AG04449 (cell line): ENCODE data around the gene TGFA.

Experiments
- CTCF ChIA-PET: fragments of 350-600 bp; formaldehyde crosslinking; extraction: SDS; loops from one replicate; lab custom pipeline; 2021; ENCODE audit warnings: antibody characterized with exemption; lab: Yijun Ruan, JAX
- POLR2A ChIA-PET: fragments of 400-600, 350-600 bp; formaldehyde crosslinking; extraction: SDS; loops from one replicate; lab custom pipeline; 2020; ENCODE audit warnings: antibody characterized with exemption, inconsistent platforms; lab: Yijun Ruan, JAX
- DNase-seq: peaks from one replicate; pipeline ENCODE4 v3.0.0-alpha.2; 2010; ENCODE audit warnings: low read depth, low spot score
- H3K4me3 ChIP-seq: 2 replicates; pipeline ENCODE4 v1.5.1; 2011; ENCODE audit warnings: low read depth, mild to moderate bottlenecking, control low read depth, low read length
- TF ChIP-seq, protein P1 (sequence below): IDR thresholded peaks from one replicate; pipeline ENCODE4 v1.5.1; 2011; ENCODE audit warnings: mild to moderate bottlenecking, moderate library complexity, low read length, control low read depth, inconsistent platforms; ENCODE audit not compliant: insufficient read depth; ENCODE audit errors: missing control alignments

The TGFA gene

DNA sequence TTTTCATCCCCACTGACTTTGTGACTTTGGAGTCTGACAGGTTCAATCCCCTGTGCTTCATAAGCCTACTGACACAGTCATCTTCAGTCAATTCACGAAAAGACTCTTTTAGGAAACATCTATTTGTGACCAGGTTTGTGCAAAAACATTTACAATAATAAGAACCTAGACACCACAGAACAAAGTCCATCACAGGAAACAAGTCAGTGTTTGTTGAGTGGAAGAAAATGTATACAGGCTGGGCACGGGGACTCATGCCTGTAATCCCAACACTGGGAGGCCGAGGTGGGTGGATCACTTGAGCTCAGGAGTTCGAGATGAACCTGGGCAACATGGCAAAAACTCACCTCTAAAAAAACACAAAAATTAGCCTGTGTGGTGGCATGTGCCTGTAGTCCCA is 49.7 kb downstream of the TGFA start:
- H3K4me3 ChIP-seq, result no peak overlapping the region
- CTCF ChIA-PET, result no interaction called here
- TF ChIP-seq, protein P1, sequence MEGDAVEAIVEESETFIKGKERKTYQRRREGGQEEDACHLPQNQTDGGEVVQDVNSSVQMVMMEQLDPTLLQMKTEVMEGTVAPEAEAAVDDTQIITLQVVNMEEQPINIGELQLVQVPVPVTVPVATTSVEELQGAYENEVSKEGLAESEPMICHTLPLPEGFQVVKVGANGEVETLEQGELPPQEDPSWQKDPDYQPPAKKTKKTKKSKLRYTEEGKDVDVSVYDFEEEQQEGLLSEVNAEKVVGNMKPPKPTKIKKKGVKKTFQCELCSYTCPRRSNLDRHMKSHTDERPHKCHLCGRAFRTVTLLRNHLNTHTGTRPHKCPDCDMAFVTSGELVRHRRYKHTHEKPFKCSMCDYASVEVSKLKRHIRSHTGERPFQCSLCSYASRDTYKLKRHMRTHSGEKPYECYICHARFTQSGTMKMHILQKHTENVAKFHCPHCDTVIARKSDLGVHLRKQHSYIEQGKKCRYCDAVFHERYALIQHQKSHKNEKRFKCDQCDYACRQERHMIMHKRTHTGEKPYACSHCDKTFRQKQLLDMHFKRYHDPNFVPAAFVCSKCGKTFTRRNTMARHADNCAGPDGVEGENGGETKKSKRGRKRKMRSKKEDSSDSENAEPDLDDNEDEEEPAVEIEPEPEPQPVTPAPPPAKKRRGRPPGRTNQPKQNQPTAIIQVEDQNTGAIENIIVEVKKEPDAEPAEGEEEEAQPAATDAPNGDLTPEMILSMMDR, result no peak
- DNase-seq, result no peak
- POLR2A ChIA-PET, result no interaction called here

DNA sequence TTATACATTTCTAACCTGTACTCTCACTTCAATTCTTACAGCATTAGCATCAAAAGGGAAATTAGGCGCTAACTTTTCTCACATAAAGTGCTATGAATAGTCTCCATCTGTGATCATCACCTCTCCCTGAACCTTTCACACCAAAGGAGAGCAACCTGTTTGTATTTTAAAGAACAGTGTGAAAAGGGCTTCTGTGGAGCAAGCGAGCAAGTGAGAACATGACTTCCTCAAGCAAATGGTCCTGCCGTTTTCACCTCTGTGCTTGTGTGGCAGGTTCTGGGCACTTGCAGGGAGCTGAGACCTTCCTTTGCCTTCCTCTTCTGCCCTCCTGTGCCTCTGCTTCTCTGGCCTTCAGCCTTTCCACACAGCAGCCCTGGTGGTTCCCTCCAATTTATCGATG is 51.9 kb downstream of the TGFA start:
- TF ChIP-seq, protein P1, result no peak
- ChIA-PET CTCF (no interaction called here), POLR2A (no interaction called here)
- DNase-seq, result no peak
- no peak overlapping the region for H3K4me3 ChIP-seq

DNA sequence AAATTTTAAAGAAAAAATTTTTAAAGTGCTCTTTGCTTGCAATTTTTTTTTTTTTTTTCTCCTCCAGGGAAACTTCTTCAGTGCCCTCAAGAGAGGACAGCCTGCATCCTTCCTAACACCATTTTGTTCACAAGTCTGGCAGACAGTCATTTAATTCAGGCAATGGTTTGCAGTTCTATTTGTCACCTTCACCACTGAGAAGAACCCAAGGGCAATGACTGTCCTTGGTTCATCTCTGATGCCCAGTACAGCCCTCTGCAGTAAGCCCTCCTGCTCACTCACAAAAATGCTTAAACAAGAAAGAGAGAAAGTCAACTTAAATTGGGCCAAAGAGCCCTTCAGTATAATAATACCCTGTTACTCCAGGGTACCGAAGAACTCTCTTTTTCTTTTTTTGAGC is 52.4 kb downstream of the TGFA start:
- CTCF ChIA-PET, result no interaction called here

DNA sequence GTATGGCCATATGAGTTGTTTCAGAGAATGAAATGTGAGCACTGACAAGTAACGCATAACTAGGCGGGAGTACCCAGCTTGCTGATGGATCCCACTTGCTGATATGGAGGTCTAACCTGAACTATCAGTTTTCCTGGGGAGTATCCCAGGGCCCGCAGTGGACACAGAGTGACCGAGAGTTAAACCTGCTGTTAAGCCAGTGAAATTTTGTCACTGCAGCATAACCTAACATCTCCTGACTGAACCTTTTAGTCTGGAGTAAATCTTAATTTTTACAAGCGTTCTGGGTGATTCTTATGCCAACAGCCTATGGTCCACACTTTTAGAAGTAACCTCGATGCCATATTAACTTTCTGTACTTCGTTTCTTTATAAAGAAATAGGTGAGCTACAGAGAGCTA is 54.4 kb downstream of the TGFA start:
- POLR2A ChIA-PET, result no interaction called here
- CTCF ChIA-PET, result no interaction called here
- TF ChIP-seq, protein P1, result no peak
- no peak for DNase-seq
- H3K4me3 ChIP-seq, result no peak overlapping the region

More for the DNA sequence above, 52.4 kb downstream of the TGFA start:
- no peak overlapping the region for H3K4me3 ChIP-seq
- TF ChIP-seq, protein P1, result no peak
- DNase-seq, result no peak
- POLR2A ChIA-PET, result no interaction called here

DNA sequence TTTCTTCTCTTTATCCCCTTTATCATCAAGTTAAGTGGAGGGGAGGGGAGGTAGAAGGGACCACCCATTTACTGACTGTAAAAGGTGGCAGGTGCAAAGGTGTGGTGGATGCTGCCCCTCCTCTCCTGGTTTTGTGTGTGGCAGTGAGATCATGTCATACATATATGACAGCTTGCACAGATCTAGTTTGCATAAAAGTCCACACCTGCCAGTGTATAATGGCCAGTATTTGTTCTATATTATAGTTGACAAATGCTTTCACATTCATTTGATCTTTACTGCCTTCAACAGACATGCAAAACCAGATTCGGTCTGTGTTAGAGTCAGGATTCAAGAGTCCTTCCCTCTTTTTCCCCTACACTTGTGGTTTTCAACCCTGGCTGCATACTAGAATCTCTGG is 55.1 kb downstream of the TGFA start:
- ChIA-PET POLR2A (no interaction called here), CTCF (no interaction called here)
- no peak for DNase-seq
- TF ChIP-seq, protein P1, result no peak
- H3K4me3 ChIP-seq, result no peak overlapping the region

DNA sequence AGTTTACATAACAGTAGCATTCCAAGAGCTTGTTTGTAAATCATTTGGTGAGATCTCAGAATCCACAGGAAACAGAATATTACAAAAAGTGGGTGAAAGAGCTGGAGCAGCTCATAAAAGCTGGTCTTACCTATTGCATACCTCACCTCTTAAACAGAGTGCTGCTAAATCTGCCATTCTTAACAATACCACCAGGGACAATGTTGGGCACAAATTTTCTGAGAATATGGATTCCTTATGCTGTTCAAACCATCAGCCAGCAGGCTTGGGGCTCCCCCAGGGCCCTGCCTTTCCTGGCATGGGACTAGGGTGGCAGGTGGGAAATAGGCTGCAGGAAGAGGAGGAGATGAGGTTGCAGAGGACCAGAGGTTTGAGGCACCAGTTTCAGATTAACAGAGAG is 55.6 kb downstream of the TGFA start:
- CTCF ChIA-PET, result interaction anchor here (0.6 kb wide), 1 partner anchor 287 kb away, joined by 3 read pairs; no protein-coding TSS in a partner anchor
- H3K4me3 ChIP-seq, result no peak overlapping the region
- POLR2A ChIA-PET, result no interaction called here
- TF ChIP-seq, protein P1, result no peak
- no peak for DNase-seq
